Raji (cell line): ENCODE results near the gene GABRD.

Experiments used
- POLR2A ChIP-seq: IDR thresholded peaks from 2 replicates; pipeline ENCODE4 v1.6.1; 2011; ENCODE audit warnings: low read depth, low read length, control low read depth; ENCODE audit not compliant: insufficient read depth

Gene GABRD

GRCh38 chr1:2025491-2025981, 6.4 kb downstream of the GABRD start:
- no peak for TF ChIP-seq POLR2A

DNA sequence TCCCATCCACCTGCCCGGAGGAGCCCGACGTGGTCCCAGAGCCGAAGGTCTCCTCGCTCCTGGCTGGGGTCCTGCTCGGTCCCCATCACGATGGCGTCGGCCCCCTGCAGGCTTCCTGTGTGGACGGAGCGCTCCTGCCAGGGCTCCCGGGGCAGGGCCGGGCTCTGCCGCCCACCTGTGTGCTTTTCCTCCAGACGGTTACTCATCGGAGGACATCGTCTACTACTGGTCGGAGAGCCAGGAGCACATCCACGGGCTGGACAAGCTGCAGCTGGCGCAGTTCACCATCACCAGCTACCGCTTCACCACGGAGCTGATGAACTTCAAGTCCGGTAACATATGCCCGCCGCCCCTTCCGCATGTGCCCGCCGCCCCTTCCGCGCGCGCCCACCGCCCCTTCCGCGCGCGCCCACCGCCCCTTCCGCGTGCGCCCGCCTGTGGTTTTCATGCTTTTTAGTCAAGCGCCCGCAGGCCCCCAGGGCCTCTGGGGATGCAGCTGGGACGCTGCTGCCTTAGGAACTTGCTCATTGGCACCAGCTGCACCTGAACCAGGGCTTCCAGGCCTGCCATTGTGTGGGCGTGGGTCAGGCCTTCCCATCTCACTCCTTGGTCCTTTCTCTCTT, 8.9 kb downstream of the GABRD start:
- TF ChIP-seq POLR2A = no peak

GRCh38 chr1:2028870-2029560, 9.9 kb downstream of the GABRD start:
- no peak for TF ChIP-seq POLR2A

DNA sequence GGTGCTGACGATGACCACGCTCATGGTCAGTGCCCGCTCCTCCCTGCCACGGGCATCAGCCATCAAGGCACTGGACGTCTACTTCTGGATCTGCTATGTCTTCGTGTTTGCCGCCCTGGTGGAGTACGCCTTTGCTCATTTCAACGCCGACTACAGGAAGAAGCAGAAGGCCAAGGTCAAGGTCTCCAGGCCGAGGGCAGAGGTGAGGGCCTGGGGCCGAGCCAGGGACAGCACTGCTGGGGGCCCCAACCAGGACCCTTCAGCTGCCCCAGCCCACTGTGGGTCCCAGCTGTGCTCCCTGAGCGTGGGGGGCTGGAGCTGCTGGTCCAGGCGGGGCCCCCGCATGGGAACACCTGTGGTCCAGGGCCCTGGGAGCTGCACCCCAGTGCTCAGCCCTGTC, 10.4 kb downstream of the GABRD start:
- TF ChIP-seq POLR2A = no peak

- no peak for TF ChIP-seq POLR2A
These were observed 11.1 kb downstream of the GABRD start for GRCh38 chr1:2030076-2030871.

- TF ChIP-seq POLR2A = no peak
These were observed 12.7 kb downstream of the GABRD start for GRCh38 chr1:2031546-2032540.

DNA sequence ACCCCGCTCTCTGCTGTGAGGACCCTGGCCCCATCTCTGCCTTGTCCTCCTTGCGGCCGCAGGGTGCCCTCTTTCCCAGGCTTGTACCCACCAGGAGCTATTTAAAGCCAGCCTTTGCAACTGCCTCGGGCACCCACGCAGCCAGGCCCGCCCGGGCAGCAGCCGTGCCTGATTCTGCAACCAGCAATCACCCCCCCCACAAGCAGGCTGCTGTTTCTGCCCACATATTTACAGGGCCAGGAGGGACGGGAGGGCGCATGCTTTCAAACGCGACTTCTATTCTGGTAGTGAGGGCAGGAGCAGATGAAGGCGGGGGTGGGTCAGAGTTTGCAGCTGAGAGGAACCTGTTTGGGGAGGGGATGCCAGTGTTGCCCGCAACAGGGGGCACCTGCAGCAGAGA, 13.6 kb downstream of the GABRD start:
- TF ChIP-seq POLR2A = no peak

DNA sequence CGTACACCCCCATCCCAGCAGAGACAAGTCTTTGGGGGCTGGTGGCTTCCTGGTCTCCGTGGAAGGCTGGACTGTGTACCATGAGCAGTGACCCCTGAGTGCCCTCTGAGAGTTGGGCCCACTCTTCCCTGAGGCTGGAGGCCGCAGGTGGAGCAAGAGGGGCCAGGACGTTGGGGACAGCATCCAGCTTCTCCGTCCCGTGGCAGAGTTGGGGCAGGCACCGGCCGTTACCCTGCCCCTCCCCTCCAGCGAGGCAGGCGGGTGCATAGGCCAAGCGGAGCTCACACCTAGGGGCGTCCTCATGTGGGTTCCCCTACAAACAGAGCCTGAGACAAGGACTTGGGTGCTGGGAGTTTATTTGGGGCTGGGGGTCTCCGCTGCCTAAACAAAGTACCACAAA, 14.0 kb downstream of the GABRD start:
- no peak for TF ChIP-seq POLR2A

DNA sequence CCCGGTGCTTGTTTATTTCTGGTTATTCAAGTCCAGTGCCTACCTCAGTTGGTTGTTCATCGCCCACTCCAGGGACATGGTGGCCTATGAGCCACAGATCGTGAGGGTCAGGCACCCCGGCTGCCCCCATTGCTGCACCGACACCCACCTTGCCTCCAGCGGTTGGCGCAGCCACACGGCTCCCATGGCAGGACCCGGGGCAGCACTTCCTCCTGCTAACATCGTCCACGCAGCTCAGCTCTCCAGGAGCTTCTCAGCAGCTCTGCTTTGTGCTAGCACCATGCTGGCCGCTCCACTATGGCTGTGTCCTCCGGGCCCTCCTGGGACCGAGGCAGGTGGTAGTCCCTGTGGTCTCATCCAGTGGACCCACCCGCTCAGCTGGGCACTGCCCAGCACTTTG, 17.1 kb downstream of the GABRD start:
- TF ChIP-seq POLR2A = no peak

DNA sequence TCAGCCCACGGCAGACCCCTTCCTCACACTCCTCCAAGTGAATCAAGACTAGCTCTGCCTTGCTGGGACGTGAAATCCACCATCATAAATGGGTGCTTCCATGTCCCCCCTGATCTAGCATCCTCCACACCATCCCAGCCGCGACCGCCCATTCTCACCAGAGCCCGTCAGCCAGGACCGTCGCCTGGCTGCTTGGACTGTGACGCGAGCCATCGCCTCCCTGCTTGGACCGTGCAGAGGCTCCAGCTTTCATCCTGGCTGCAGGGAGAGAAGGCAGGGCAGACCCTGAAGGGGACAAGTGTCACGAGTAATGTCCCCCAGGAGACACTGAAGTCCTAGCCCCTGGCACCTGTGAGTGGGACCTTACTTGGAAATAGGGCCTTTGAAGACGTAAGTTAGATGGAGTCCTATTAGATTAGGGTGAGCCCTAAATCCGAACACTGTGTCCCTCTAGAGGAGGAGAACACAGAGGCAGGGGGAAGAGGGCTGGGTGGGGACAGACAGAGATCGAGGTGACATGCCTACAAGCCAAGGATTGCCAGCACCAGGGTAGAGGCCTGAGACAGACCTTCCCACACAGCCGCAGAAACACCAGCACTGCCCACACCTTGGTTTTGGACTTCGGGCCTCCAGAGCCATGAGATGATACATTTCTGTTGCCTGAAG, 18.3 kb downstream of the GABRD start:
- no peak for TF ChIP-seq POLR2A

DNA sequence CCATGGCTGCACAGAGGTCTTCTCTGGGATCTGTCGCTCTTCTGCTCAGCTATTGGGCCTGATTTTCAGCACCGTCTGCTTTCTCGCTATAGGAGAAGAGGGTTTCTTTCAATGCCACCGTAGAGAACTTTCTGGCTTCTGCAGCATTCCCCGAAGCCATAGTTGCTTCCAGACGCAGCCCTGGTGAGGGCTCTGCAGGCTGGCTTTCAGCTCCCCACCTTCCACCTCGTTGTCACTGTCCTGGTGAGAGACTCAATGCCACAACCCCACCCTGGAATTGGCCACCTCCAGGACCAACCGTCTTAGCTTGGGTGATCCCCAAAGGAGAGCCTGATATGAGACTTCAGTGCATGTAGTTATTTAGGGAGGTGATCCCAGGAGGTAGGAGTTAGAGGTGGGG, 19.1 kb downstream of the GABRD start:
- no peak for TF ChIP-seq POLR2A

GRCh38 chr1:2039251-2039650, 20.1 kb downstream of the GABRD start:
- TF ChIP-seq POLR2A = no peak

- no peak for TF ChIP-seq POLR2A
These were observed 22.2 kb downstream of the GABRD start for GRCh38 chr1:2041305-2041704.

DNA sequence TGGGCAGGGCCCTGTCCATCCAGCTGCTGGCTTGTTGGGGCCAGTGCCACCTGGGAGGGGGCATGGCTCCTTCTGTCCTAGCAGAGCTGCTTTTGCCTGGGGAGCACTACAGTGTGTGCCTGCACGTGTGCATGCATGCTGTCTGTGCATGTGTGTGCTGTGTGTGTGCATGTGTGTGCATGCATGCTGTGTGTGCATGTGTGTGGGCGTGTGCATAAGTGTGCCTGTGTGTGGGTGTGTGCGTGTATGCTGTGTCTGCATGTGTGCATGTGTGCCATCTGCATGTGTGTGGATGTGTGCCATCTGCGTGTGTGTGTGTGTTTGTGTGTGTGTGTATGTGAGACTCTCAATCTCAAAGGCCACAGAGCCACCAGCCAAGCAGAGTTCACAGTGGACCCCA, 22.7 kb downstream of the GABRD start:
- TF ChIP-seq POLR2A = no peak

DNA sequence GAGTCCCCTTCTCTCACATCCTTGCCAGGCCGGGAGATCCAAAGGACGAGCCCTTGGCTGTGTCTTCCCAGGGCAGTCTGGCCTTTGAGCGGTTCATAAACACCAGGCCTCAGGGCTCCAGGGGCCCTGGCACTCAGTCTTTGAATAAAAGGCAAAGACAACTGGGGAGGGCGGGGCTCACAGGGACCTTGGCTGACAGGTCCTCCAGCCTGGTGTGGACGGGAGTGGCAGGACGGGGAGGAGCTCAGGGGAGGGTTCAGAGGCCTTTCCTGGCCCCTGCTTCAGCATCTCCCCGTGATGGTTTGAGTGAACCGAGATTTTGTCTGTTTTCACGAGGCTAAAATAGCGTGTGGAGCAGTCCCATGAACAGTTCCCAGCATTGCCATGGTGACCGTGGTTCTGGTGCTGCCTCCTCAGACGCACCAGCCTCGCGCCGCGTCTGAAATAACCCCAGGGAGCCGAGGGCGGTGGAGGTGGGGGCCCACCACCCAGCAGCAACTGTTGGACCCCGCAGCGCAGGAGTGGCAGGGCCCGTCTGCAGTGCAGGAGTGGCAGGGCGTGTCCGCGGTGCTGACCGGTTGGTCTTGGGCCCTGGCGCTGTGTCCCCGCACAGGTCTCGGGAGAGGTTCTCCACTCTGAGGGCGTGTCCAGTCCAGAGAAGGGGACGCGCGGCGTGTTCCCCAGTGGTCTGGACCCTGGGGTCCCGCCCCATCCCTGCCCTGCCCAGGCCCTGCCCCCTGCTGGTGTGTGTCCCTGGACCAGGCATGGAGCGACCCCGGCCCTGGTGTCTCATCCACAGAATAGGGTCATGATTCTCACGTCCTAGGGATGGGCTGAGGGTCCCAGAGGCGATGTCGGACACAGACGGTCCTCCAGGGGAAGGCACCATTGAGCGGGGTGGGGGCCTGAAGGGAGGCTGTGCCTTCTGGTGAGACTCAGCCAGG, 24.0 kb downstream of the GABRD start:
- TF ChIP-seq POLR2A = no peak
